Measurements from ENCODE around the gene ADGRG3. TPM values are rescaled to one million over a fixed set of nuclear protein-coding genes. Genes with fewer than 3 reads are reported as not detected.
A peak's percentile ranks its signal among the peaks of the same experiment; 100 is the strongest.

Gene ADGRG3
- total and polyA plus RNA-seq, 2 of the 13 experiments (the other 11 are each of a cell fraction or from before 2014, with no cell fraction given) = 2.7 to 11.8 TPM

DNA sequence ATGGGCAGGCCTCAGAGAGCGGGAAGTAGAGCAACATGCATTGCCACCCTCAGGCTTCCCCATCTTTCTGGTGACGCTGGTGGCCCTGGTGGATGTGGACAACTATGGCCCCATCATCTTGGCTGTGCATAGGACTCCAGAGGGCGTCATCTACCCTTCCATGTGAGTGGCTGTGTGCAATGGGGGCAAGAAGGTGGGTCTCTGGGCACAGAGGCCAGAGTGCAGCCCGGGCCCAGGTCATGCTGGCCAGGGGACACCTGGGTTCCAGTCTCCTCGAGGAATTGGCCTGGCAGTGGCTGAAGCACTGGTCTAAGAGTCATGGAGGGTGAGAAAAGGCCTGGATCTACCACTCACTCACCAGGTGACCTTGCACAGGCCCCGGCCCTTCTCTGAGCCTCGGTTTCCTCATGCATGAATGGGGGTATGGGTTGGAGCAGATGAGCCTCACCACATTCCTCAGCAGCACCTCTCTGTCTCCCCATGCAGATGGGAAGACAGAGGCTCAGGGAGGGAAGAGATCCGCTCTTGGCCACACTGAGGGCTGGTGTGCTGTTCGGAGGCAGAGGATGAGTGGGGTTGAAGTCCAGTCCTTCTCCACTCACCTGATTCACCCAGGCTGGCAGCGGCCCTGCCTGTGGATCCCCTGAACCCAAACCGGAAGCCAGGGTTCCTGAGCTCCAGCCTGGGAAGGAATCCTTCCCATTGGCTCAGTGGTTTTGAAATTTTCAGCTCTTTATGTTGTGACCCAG is 7.2 kb upstream of the ADGRG3 start (continued):
- TF ChIP-seq RORA (CRISPR knock-in tag; IDR thresholded peaks at IDR 0.05) = no peak
- TF ChIP-seq, protein P1, sequence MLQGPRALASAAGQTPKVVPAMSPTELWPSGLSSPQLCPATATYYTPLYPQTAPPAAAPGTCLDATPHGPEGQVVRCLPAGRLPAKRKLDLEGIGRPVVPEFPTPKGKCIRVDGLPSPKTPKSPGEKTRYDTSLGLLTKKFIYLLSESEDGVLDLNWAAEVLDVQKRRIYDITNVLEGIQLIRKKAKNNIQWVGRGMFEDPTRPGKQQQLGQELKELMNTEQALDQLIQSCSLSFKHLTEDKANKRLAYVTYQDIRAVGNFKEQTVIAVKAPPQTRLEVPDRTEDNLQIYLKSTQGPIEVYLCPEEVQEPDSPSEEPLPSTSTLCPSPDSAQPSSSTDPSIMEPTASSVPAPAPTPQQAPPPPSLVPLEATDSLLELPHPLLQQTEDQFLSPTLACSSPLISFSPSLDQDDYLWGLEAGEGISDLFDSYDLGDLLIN (CRISPR knock-in tag; IDR thresholded peaks at IDR 0.05; ENCODE audit: borderline replicate concordance) = no peak
- TF ChIP-seq ERF (CRISPR knock-in tag; IDR thresholded peaks at IDR 0.05) = peak; percentile 47
- no peak for TF ChIP-seq ZNF766 (CRISPR knock-in tag; IDR thresholded peaks at IDR 0.05; ENCODE audit: borderline replicate concordance)
- TF ChIP-seq, protein P2, sequence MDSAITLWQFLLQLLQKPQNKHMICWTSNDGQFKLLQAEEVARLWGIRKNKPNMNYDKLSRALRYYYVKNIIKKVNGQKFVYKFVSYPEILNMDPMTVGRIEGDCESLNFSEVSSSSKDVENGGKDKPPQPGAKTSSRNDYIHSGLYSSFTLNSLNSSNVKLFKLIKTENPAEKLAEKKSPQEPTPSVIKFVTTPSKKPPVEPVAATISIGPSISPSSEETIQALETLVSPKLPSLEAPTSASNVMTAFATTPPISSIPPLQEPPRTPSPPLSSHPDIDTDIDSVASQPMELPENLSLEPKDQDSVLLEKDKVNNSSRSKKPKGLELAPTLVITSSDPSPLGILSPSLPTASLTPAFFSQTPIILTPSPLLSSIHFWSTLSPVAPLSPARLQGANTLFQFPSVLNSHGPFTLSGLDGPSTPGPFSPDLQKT (CRISPR knock-in tag; IDR thresholded peaks at IDR 0.05; ENCODE audit: borderline replicate concordance) = no peak
- 0 out of 2 replicates have a peak, but pooled peaks have one; percentile 22 for TF ChIP-seq ZSCAN9 (CRISPR knock-in tag; IDR thresholded peaks at IDR 0.05; ENCODE audit: borderline replicate concordance)
- TF ChIP-seq ESRRA (CRISPR knock-in tag; IDR thresholded peaks at IDR 0.05; ENCODE audit: low read depth) = peak; percentile 26; the same call in 1 of the 2 replicates
- no peak for TF ChIP-seq AKAP8 (CRISPR knock-in tag; IDR thresholded peaks at IDR 0.05)
- TF ChIP-seq HNRNPK (IDR thresholded peaks at IDR 0.05; ENCODE audit: low read depth, low read length, poor library complexity, severe bottlenecking) = no peak
- TF ChIP-seq PAX8 (CRISPR knock-in tag; IDR thresholded peaks at IDR 0.05; ENCODE audit: borderline replicate concordance) = no peak
- TF ChIP-seq, protein P3, sequence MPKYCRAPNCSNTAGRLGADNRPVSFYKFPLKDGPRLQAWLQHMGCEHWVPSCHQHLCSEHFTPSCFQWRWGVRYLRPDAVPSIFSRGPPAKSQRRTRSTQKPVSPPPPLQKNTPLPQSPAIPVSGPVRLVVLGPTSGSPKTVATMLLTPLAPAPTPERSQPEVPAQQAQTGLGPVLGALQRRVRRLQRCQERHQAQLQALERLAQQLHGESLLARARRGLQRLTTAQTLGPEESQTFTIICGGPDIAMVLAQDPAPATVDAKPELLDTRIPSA (CRISPR knock-in tag; IDR thresholded peaks at IDR 0.05; ENCODE audit: borderline replicate concordance) = no peak
- TF ChIP-seq CHD2 (IDR thresholded peaks at IDR 0.05; ENCODE audit: low read depth, low read length) = no peak
- TF ChIP-seq, protein P4, sequence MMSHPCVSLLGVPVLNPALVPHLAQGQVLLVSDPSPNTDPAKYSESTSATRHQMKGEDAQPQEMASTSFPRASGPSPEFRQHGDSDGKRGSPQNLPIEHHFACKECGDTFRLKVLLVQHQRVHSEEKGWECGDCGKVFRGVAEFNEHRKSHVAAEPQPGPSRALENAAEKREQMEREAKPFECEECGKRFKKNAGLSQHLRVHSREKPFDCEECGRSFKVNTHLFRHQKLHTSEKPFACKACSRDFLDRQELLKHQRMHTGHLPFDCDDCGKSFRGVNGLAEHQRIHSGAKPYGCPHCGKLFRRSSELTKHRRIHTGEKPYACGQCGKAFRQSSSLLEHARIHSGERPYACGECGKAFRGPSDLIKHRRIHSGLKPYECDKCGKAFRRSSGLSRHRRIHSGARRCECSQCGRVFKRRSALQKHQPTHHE (CRISPR knock-in tag; IDR thresholded peaks at IDR 0.05; ENCODE audit: borderline replicate concordance) = no peak
- TF ChIP-seq NFKB2 (CRISPR knock-in tag; IDR thresholded peaks at IDR 0.05; ENCODE audit: borderline replicate concordance) = no peak; the same call in 1 of the 2 replicates
- TF ChIP-seq, protein P5, sequence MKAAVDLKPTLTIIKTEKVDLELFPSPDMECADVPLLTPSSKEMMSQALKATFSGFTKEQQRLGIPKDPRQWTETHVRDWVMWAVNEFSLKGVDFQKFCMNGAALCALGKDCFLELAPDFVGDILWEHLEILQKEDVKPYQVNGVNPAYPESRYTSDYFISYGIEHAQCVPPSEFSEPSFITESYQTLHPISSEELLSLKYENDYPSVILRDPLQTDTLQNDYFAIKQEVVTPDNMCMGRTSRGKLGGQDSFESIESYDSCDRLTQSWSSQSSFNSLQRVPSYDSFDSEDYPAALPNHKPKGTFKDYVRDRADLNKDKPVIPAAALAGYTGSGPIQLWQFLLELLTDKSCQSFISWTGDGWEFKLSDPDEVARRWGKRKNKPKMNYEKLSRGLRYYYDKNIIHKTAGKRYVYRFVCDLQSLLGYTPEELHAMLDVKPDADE (CRISPR knock-in tag; IDR thresholded peaks at IDR 0.05) = no peak
- no peak for TF ChIP-seq REL (CRISPR knock-in tag; conservative IDR thresholded peaks at IDR 0.05)
- TF ChIP-seq ZNF674 (CRISPR knock-in tag; IDR thresholded peaks at IDR 0.05; ENCODE audit: low read depth) = no peak
- TF ChIP-seq, protein P6, sequence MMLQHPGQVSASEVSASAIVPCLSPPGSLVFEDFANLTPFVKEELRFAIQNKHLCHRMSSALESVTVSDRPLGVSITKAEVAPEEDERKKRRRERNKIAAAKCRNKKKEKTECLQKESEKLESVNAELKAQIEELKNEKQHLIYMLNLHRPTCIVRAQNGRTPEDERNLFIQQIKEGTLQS (CRISPR knock-in tag; IDR thresholded peaks at IDR 0.05) = no peak
- TF ChIP-seq ZNF235 (CRISPR knock-in tag; IDR thresholded peaks at IDR 0.05; ENCODE audit: borderline replicate concordance) = 0 out of 2 replicates have a peak, but pooled peaks have one; percentile 29
- no peak for TF ChIP-seq TP53 (CRISPR knock-in tag; conservative IDR thresholded peaks at IDR 0.05)
- no peak for TF ChIP-seq CCAR2 (optimal IDR thresholded peaks at IDR 0.05; ENCODE audit: low read depth, low read length)
- TF ChIP-seq PRPF4 (IDR thresholded peaks at IDR 0.05; ENCODE audit: low read depth, low read length, poor library complexity, severe bottlenecking) = no peak
- no peak for TF ChIP-seq ZNF678 (CRISPR knock-in tag; IDR thresholded peaks at IDR 0.05)
- peak; percentile 70; the same call in 1 of the 2 replicates for TF ChIP-seq ZNF572 (CRISPR knock-in tag; IDR thresholded peaks at IDR 0.05)

Measured in HepG2 (cell line).